ENCODE measurements around the gene CFAP100.

CFAP100 gene

GRCh38 chr3:126446301-126446700 is 51.6 kb downstream of the CFAP100 start:
- Histone ChIP-seq H3K79me2 (ENCODE audit: control insufficient read depth, insufficient read depth, low read length, unreplicated experiment) (no peaks in the 10 kb centered on the region), H3K4me1 (ENCODE audit: control insufficient read depth, insufficient read depth, low read length, unreplicated experiment) (no peaks in the 10 kb centered on the region), H3K27me3 (ENCODE audit: insufficient read depth, low read length) (no peaks in the 10 kb centered on the region), H3K4me3 (ENCODE audit: low read depth, low read length) (no peak overlapping the region), H3K36me3 (ENCODE audit: insufficient read depth, low read length) (no peaks in the 10 kb centered on the region), H2AFZ (ENCODE audit: low read length, unreplicated experiment) (no peak overlapping the region), H3K27ac (ENCODE audit: low read depth, low read length) (no peak overlapping the region)

- H3K79me2 ChIP-seq (ENCODE audit: control insufficient read depth, insufficient read depth, low read length, unreplicated experiment), result no peaks in the 10 kb centered on the region
- H3K27ac ChIP-seq (ENCODE audit: low read depth, low read length), result no peak overlapping the region
- no peaks in the 10 kb centered on the region for H3K36me3 ChIP-seq (ENCODE audit: insufficient read depth, low read length)
- H2AFZ ChIP-seq (ENCODE audit: low read length, unreplicated experiment), result no peak overlapping the region
- no peak overlapping the region for H3K4me3 ChIP-seq (ENCODE audit: low read depth, low read length)
- no peaks in the 10 kb centered on the region for H3K27me3 ChIP-seq (ENCODE audit: insufficient read depth, low read length)
- H3K4me1 ChIP-seq (ENCODE audit: control insufficient read depth, insufficient read depth, low read length, unreplicated experiment), result no peaks in the 10 kb centered on the region
These were observed 52.1 kb downstream of the CFAP100 start for GRCh38 chr3:126446791-126447190.

GRCh38 chr3:126447456-126448106 is 52.9 kb downstream of the CFAP100 start:
- H3K4me3 ChIP-seq (ENCODE audit: low read depth, low read length), result no peak overlapping the region
- H3K27ac ChIP-seq (ENCODE audit: low read depth, low read length), result no peak overlapping the region
- no peaks in the 10 kb centered on the region for H3K27me3 ChIP-seq (ENCODE audit: insufficient read depth, low read length)
- no peaks in the 10 kb centered on the region for H3K79me2 ChIP-seq (ENCODE audit: control insufficient read depth, insufficient read depth, low read length, unreplicated experiment)
- no peaks in the 10 kb centered on the region for H3K36me3 ChIP-seq (ENCODE audit: insufficient read depth, low read length)
- no peak overlapping the region for H2AFZ ChIP-seq (ENCODE audit: low read length, unreplicated experiment)
- no peaks in the 10 kb centered on the region for H3K4me1 ChIP-seq (ENCODE audit: control insufficient read depth, insufficient read depth, low read length, unreplicated experiment)

- Histone ChIP-seq H3K4me1 (ENCODE audit: control insufficient read depth, insufficient read depth, low read length, unreplicated experiment) (no peaks in the 10 kb centered on the region), H2AFZ (ENCODE audit: low read length, unreplicated experiment) (no peak overlapping the region), H3K4me3 (ENCODE audit: low read depth, low read length) (no peak overlapping the region), H3K27ac (ENCODE audit: low read depth, low read length) (no peak overlapping the region), H3K79me2 (ENCODE audit: control insufficient read depth, insufficient read depth, low read length, unreplicated experiment) (no peaks in the 10 kb centered on the region), H3K36me3 (ENCODE audit: insufficient read depth, low read length) (no peaks in the 10 kb centered on the region), H3K27me3 (ENCODE audit: insufficient read depth, low read length) (no peaks in the 10 kb centered on the region)
These were observed 53.6 kb downstream of the CFAP100 start for GRCh38 chr3:126448136-126448892.

GRCh38 chr3:126448893-126449180 is 54.1 kb downstream of the CFAP100 start:
- Histone ChIP-seq H2AFZ (ENCODE audit: low read length, unreplicated experiment) (no peak overlapping the region), H3K36me3 (ENCODE audit: insufficient read depth, low read length) (no peaks in the 10 kb centered on the region), H3K27me3 (ENCODE audit: insufficient read depth, low read length) (no peaks in the 10 kb centered on the region), H3K4me3 (ENCODE audit: low read depth, low read length) (no peak overlapping the region), H3K79me2 (ENCODE audit: control insufficient read depth, insufficient read depth, low read length, unreplicated experiment) (no peaks in the 10 kb centered on the region), H3K27ac (ENCODE audit: low read depth, low read length) (no peak overlapping the region), H3K4me1 (ENCODE audit: control insufficient read depth, insufficient read depth, low read length, unreplicated experiment) (no peaks in the 10 kb centered on the region)

GRCh38 chr3:126449621-126450051 is 54.9 kb downstream of the CFAP100 start:
- H3K36me3 ChIP-seq (ENCODE audit: insufficient read depth, low read length), result no peaks in the 10 kb centered on the region
- H2AFZ ChIP-seq (ENCODE audit: low read length, unreplicated experiment), result no peak overlapping the region
- H3K4me1 ChIP-seq (ENCODE audit: control insufficient read depth, insufficient read depth, low read length, unreplicated experiment), result no peaks in the 10 kb centered on the region
- H3K27ac ChIP-seq (ENCODE audit: low read depth, low read length), result no peak overlapping the region
- H3K27me3 ChIP-seq (ENCODE audit: insufficient read depth, low read length), result no peaks in the 10 kb centered on the region
- no peaks in the 10 kb centered on the region for H3K79me2 ChIP-seq (ENCODE audit: control insufficient read depth, insufficient read depth, low read length, unreplicated experiment)
- H3K4me3 ChIP-seq (ENCODE audit: low read depth, low read length), result no peak overlapping the region

- H3K27me3 ChIP-seq (ENCODE audit: insufficient read depth, low read length), result no peaks in the 10 kb centered on the region
- no peaks in the 10 kb centered on the region for H3K36me3 ChIP-seq (ENCODE audit: insufficient read depth, low read length)
- no peak overlapping the region for H3K27ac ChIP-seq (ENCODE audit: low read depth, low read length)
- H2AFZ ChIP-seq (ENCODE audit: low read length, unreplicated experiment), result no peak overlapping the region
- no peak overlapping the region for H3K4me3 ChIP-seq (ENCODE audit: low read depth, low read length)
- H3K79me2 ChIP-seq (ENCODE audit: control insufficient read depth, insufficient read depth, low read length, unreplicated experiment), result no peaks in the 10 kb centered on the region
- no peaks in the 10 kb centered on the region for H3K4me1 ChIP-seq (ENCODE audit: control insufficient read depth, insufficient read depth, low read length, unreplicated experiment)
These were observed 55.5 kb downstream of the CFAP100 start for GRCh38 chr3:126450219-126450618.

GRCh38 chr3:126450744-126451143 is 56.0 kb downstream of the CFAP100 start:
- H3K79me2 ChIP-seq (ENCODE audit: control insufficient read depth, insufficient read depth, low read length, unreplicated experiment), result no peaks in the 10 kb centered on the region
- no peaks in the 10 kb centered on the region for H3K27me3 ChIP-seq (ENCODE audit: insufficient read depth, low read length)
- no peaks in the 10 kb centered on the region for H3K4me1 ChIP-seq (ENCODE audit: control insufficient read depth, insufficient read depth, low read length, unreplicated experiment)
- no peak overlapping the region for H3K4me3 ChIP-seq (ENCODE audit: low read depth, low read length)
- no peak overlapping the region for H3K27ac ChIP-seq (ENCODE audit: low read depth, low read length)
- no peak overlapping the region for H2AFZ ChIP-seq (ENCODE audit: low read length, unreplicated experiment)
- H3K36me3 ChIP-seq (ENCODE audit: insufficient read depth, low read length), result no peaks in the 10 kb centered on the region

GRCh38 chr3:126451511-126451910 is 56.8 kb downstream of the CFAP100 start:
- no peak overlapping the region for H3K4me3 ChIP-seq (ENCODE audit: low read depth, low read length)
- H3K27ac ChIP-seq (ENCODE audit: low read depth, low read length), result no peak overlapping the region
- no peak overlapping the region for H2AFZ ChIP-seq (ENCODE audit: low read length, unreplicated experiment)
- H3K27me3 ChIP-seq (ENCODE audit: insufficient read depth, low read length), result no peaks in the 10 kb centered on the region
- no peaks in the 10 kb centered on the region for H3K4me1 ChIP-seq (ENCODE audit: control insufficient read depth, insufficient read depth, low read length, unreplicated experiment)
- no peaks in the 10 kb centered on the region for H3K36me3 ChIP-seq (ENCODE audit: insufficient read depth, low read length)
- peaks cover 3% of the 10 kb centered on the region for H3K79me2 ChIP-seq (ENCODE audit: control insufficient read depth, insufficient read depth, low read length, unreplicated experiment)

- H3K36me3 ChIP-seq (ENCODE audit: insufficient read depth, low read length), result no peaks in the 10 kb centered on the region
- peaks cover 3% of the 10 kb centered on the region for H3K79me2 ChIP-seq (ENCODE audit: control insufficient read depth, insufficient read depth, low read length, unreplicated experiment)
- no peaks in the 10 kb centered on the region for H3K27me3 ChIP-seq (ENCODE audit: insufficient read depth, low read length)
- no peak overlapping the region for H3K27ac ChIP-seq (ENCODE audit: low read depth, low read length)
- H3K4me1 ChIP-seq (ENCODE audit: control insufficient read depth, insufficient read depth, low read length, unreplicated experiment), result no peaks in the 10 kb centered on the region
- H3K4me3 ChIP-seq (ENCODE audit: low read depth, low read length), result no peak overlapping the region
- H2AFZ ChIP-seq (ENCODE audit: low read length, unreplicated experiment), result no peak overlapping the region
These were observed 57.5 kb downstream of the CFAP100 start for GRCh38 chr3:126452213-126452612.

GRCh38 chr3:126454025-126454424 is 59.3 kb downstream of the CFAP100 start:
- H3K4me1 ChIP-seq (ENCODE audit: control insufficient read depth, insufficient read depth, low read length, unreplicated experiment), result no peaks in the 10 kb centered on the region
- no peak overlapping the region for H2AFZ ChIP-seq (ENCODE audit: low read length, unreplicated experiment)
- 0 out of 2 replicates have a peak, but pooled peaks cover 4% of the 10 kb centered on the region for H3K36me3 ChIP-seq (ENCODE audit: insufficient read depth, low read length)
- no peak overlapping the region for H3K4me3 ChIP-seq (ENCODE audit: low read depth, low read length)
- no peak overlapping the region for H3K27ac ChIP-seq (ENCODE audit: low read depth, low read length)
- no peaks in the 10 kb centered on the region for H3K27me3 ChIP-seq (ENCODE audit: insufficient read depth, low read length)
- H3K79me2 ChIP-seq (ENCODE audit: control insufficient read depth, insufficient read depth, low read length, unreplicated experiment), result peaks cover 3% of the 10 kb centered on the region
